Activated T-helper 1 cell treated with Interleukin-2 at 50 U/mL for 16 hours (primary cell): ENCODE data around the gene LCE2A.
"Not testable (repeated sequence)": the region's sequence is repeated elsewhere in the genome, so short reads cannot be mapped to it uniquely, and the experiment has no call there.

Experiments used
- DNase-seq: peaks from one replicate; pipeline ENCODE4 v3.0.0-alpha.2; 2020; ENCODE audit warnings: low read depth

LCE2A gene, protein sequence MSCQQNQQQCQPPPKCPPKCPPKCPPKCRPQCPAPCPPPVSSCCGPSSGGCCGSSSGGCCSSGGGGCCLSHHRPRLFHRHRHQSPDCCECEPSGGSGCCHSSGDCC

DNA sequence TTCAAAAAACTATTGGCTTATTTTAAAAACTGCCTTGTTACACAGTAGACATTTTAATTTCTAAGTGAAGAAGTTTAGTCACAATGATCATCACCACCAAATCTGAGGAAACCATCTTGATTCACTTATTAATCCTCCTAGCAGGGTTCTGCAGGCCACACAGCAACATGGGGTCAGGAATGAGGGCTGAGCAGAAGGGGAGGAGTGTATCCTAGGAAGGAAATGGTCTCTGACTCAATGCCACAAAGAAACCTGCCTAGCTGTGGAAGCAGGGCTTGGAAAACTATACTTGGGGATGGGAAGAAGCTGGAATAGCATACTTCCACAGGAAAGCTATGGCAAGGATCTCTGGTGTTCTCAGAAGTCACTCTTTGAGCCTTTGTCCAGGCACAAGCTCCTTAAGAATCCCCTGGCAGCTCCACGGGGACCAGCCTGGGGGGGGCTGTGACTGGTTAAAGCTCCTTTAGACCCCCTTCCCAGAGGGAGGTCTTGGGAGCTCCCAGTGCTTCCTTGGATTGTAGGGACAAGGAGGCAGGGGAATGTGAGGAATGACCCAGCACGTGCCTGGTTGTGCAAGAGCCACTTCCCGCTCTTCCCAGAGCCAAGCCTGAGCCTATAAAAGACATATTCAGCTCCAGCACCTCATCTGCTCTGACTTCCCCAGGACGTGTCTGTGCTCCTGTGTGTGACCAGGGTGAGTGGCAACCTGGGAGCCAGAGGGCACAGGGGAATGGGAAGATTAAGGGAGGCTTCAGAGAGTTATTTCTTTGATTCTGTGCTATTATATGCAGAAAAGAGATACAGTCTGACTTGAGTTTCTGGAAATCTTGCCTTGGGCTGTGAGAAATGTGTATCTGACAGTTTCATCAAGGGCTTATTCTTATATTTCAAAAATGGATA, at the start of gene LCE2A:
TSS of gene LCE2A (plus strand) at position 645 of the 900 bp plus-strand sequence. CDS start 557 bp downstream, outside the sequence.
- DNase-seq: no peak

DNA sequence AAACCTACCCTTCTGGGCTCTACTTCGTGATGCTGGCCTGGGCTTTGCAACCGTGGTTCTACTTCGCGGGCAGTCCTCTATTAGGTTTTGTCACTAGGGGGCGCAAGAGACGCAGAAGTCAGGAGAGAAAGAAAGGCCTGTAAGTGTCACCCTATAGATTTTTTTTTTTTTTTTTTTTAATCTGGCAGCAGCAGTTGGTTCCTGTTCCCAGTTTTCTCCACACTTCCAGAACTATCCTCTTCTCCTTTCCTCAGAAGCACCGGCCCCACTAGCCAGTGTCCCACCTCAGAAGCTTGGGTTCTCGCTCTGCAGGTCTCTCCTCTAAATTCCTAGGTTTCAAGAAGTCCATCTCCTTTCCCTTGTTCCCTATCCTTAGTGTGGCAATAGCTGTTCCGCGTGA, 44.0 kb upstream of the LCE2A start:
- no peak for DNase-seq

DNA sequence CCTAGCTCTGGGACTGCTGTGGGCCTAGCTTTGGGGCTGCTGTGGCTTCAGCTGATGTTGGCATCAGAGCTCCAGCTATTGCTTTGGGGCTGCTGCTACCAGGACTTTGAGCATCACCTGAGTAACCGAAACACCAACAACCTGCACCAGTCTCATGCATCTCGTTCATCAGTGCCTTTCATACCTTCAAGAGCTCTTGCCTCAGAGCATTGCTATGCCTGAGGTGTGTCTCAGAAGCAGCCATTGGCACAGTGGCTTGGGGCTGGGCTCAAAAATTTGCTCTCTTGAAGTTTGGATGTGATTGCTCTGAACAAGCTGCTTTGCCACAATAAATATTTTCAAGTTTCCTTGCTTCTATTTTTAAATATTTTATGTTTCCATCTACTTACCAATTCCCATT, 41.7 kb upstream of the LCE2A start:
- DNase-seq: no peak

GRCh38 chr1:152657677-152658076, 40.5 kb upstream of the LCE2A start:
- DNase-seq: no peak

- DNase-seq: no peak
These were observed 39.5 kb upstream of the LCE2A start for GRCh38 chr1:152658649-152659048.

DNA sequence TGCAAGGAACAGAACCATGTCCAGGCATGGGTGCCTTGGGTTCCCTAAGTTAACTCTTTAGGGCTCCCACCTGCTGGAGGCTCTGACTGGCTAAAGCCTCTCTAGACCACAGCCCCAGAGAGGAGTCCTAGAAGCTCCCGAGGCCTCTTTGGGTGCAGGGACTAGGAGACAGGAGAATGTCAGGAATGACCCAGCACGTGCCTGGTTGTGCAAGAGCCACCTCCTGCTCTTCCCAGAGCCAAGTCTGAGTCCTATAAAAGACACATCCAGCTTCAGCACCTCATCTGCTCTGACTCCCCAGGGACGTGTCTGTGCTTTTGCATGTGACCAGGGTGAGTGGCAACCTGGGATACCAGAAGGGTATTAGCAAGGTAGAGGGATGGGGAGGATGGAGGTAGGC, 35.0 kb upstream of the LCE2A start, which contains the start of gene LCE2D:
TSS of gene LCE2D (plus strand) at position 283 of the 400 bp plus-strand sequence. CDS start 726 bp downstream, outside the sequence.
- DNase-seq: no peak

DNA sequence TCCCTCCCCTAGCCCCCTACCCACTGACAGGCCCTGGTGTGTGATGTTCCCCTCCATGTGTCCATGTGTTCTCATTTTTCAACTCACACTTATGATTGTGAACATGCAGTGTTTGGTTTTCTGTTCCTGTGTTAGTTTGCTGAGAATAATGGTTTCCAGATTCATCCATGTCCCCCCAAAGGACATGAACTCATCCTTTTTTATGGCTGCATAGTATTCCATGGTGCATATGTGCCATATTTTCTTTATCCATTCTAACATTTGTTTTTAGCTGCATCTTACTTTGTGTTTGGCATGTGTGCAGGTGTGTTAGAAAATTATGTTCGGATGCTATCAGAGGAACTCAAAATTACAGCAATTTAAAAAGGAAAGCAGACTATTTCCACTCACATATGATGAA, 32.0 kb upstream of the LCE2A start:
- not testable (repeated sequence) for DNase-seq

GRCh38 chr1:152667648-152668047, 30.5 kb upstream of the LCE2A start:
- no peak for DNase-seq

- no peak for DNase-seq
These were observed 25.1 kb upstream of the LCE2A start for GRCh38 chr1:152673016-152673415.

GRCh38 chr1:152674983-152675382, 23.2 kb upstream of the LCE2A start, which contains the start of gene LCE2C:
Gene LCE2C (plus strand): TSS chr1:152675279. CDS start chr1:152676016, 737 bp downstream.
- DNase-seq: not testable (repeated sequence)

- no peak for DNase-seq
These were observed 18.7 kb upstream of the LCE2A start for GRCh38 chr1:152679459-152679858.

- DNase-seq: no peak
These were observed 16.5 kb upstream of the LCE2A start for GRCh38 chr1:152681616-152682015.

- no peak for DNase-seq
These were observed 14.3 kb upstream of the LCE2A start for GRCh38 chr1:152683846-152684245.

DNA sequence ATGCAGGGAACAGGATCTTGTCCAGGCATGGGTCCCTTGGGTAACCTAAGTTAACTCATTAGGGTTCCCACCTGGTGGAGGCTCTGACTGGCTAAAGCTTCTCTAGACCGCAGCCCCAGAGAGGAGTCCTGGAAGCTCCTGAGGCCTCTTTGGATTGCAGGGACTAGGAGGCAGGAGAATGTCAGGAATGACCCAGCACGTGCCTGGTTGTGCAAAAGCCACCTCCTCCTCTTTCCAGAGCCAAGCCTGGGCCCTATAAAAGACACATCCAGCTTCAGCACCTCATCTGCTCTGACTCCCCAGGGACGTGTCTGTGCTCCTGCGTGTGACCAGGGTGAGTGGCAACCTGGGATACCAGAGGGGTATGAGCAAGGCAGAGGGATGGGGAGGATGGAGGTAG, 12.3 kb upstream of the LCE2A start, which contains the start of gene LCE2B:
TSS of gene LCE2B (plus strand) at position 301 of the 400 bp plus-strand sequence. CDS start 721 bp downstream, outside the sequence.
- not testable (repeated sequence) for DNase-seq

GRCh38 chr1:152699746-152700145, 1.6 kb downstream of the LCE2A start:
- DNase-seq: no peak

- DNase-seq: no peak
These were observed 9.7 kb downstream of the LCE2A start, which contains the start of gene LCE4A for GRCh38 chr1:152707860-152708259. Gene LCE4A (plus strand): TSS chr1:152708160. CDS start chr1:152709076, 916 bp downstream.

GRCh38 chr1:152718238-152718637, 20.1 kb downstream of the LCE2A start:
- DNase-seq: no peak

- DNase-seq: no peak
These were observed 27.1 kb downstream of the LCE2A start for GRCh38 chr1:152725261-152725660.

DNA sequence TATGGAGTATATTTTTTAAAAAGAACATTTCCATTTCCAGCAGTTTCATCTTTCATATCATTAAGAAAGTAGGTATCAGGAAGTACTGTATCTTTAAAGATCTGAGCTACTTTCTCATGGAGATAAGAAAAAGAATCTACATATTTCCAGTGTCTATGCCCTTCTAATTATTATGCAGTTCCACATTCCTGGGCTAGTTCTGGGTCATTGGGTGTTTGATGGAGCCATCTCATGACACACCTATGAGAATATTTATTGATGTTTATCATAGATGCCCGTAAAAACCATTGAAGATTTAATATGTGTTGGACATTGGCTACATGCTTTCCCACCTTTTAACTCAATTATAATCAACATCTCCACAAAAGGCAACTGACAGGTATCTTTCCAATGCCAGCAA, 30.8 kb downstream of the LCE2A start:
- no peak for DNase-seq

DNA sequence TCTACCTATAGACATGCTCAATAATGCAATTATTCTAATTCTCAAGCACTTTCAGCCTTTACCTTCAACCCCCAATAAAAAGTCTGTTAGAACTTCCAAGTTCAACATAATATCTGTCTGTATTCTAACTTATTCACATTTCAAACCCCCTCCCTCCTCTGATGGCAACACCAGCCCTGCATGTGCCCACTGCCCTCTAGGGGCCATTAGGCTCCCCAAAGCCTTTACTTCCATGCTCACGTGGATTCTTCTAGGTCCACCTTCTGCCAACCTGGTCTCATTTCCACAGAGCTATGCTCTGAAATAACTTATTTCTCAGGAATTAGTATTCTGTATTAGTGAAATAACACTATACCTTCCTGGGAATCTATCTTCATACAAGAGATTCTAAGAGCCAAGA, 37.5 kb downstream of the LCE2A start:
- no peak for DNase-seq

DNA sequence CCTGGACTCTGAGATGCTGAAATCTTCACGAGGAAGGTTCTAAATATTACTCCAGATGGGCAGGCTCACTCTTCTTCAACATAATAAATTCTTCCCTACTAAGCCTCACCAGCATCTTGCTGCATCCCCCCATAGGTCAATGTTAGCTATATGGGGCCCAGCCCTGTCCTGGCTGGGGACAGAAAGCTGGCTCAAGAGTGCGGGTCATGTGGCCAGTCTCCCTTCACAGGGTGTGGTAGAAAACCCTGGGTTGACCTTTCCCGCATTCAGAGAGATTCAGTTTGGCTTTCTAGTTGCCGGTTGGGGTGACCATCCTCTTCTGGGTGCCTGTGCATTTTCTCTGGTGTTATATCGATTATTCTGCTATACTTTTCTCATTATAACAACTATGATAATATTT, 39.9 kb downstream of the LCE2A start:
- no peak for DNase-seq

DNA sequence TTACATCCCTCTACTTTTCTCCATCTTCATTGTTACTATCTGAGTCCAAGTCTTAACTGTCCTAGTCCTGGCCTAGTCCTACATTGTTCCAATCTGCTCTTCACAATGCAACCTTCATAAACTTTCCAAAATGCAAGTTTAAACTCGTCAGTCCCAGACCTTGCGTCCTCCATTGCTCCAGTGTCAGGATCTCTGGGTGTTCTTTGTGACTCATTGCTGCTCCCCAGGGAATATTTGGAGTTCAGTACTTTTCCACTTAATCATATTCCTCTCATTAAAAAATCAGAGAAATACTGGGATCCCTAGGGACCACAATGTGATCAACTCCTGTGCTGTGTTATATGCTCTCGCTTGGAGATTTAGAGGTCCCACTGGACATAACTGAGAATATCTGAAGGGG, 41.7 kb downstream of the LCE2A start:
- no peak for DNase-seq

DNA sequence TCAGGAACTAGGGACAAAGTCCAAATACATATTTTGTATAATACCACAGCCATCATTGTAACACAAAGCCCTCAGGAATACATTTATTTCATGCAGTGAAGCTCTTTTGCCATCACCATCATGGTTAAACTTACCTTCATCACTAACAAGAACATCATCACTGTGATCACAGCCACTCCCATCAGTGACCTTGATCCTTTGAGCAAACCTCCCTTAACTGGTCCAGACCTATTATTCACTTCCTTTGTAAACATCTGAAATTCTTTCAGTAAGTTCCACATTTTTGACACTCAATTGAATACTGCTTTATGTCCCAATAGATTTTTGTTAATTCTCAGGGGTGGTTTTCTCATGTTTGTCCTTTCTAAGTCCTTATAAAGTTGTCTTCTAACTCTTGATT, 43.5 kb downstream of the LCE2A start:
- DNase-seq: no peak
